Spleen (tissue), 11 donors: Measurements from ENCODE around the gene EP400. TPM values are rescaled to one million over a fixed set of nuclear protein-coding genes. Genes with fewer than 3 reads are reported as not detected.
A peak's percentile ranks its signal among the peaks of the same experiment; 100 is the strongest.
"Not testable (repeated sequence)": the region's sequence is repeated elsewhere in the genome, so short reads cannot be mapped to it uniquely, and the experiment has no call there.

Source experiments
- DNase-seq: peaks from one replicate; pipeline ENCODE4 v3.0.0-alpha.2; 2020
- H3K27ac ChIP-seq, 8 donors: fragments of 200-600 bp; sonication (generic) in 7 of 8; 1 replicate in 4 of 8; 2 replicates in 4 of 8; pipeline versions ENCODE4 v1.5.0 to v1.8.0; 2016 to 2021; ENCODE audit warnings: inconsistent platforms in 4 of 8, mild to moderate bottlenecking in 4 of 8, moderate library complexity in 1 of 8
- H3K27me3 ChIP-seq, 7 donors: fragments of 200-600 bp; sonication (generic) in 6 of 7; replicated peaks in 1 of 7; 1 replicate in 4 of 7; 2 replicates in 3 of 7; pipeline versions ENCODE4 v1.5.0 to v1.8.0; 2016 to 2021; ENCODE audit warnings: inconsistent platforms in 3 of 7, mild to moderate bottlenecking in 1 of 7
- H3K36me3 ChIP-seq, 6 donors: fragments of 200-600 bp; sonication (generic) in 5 of 6; 1 replicate in 4 of 6; 2 replicates in 2 of 6; pipeline versions ENCODE4 v1.5.0 to v1.8.0; 2016 to 2021; ENCODE audit warnings: inconsistent platforms in 2 of 6
- H3K4me1 ChIP-seq, 6 donors: fragments of 200-600 bp; sonication (generic) in 5 of 6; 1 replicate in 3 of 6; 2 replicates in 3 of 6; pipeline versions ENCODE4 v1.5.0 to v1.8.0; 2016 to 2021; ENCODE audit warnings: inconsistent platforms in 3 of 6
- H3K4me3 ChIP-seq, 8 donors: fragments of 200-600 bp; sonication (generic) in 7 of 8; 1 replicate in 4 of 8; 2 replicates in 4 of 8; pipeline versions ENCODE4 v1.5.0 to v1.8.0; 2016 to 2021; ENCODE audit warnings: inconsistent platforms in 4 of 8, mild to moderate bottlenecking in 4 of 8, moderate library complexity in 2 of 8
- H3K9me3 ChIP-seq, 8 donors: fragments of 200-600 bp; sonication (generic) in 7 of 8; 1 replicate in 4 of 8; 2 replicates in 4 of 8; pipeline versions ENCODE4 v1.5.0 to v1.8.0; 2016 to 2021; ENCODE audit warnings: inconsistent platforms in 4 of 8
- POLR2A ChIP-seq, 3 donors: fragments of 450-650 bp; IDR thresholded peaks; one replicate each; pipeline ENCODE4 v1.5.1; 2017; ENCODE audit warnings: antibody characterized with exemption in 3 of 3, mild to moderate bottlenecking in 1 of 3
- POLR2AphosphoS5 ChIP-seq, 3 donors: sonication (generic); formaldehyde crosslinking; IDR thresholded peaks; one replicate each; pipeline ENCODE4 v1.5.1; 2017; ENCODE audit warnings: antibody characterized with exemption in 3 of 3
- WGBS, 5 donors: extraction: QIAGEN DNeasy Blood & Tissue Kit in 3 of 5; methylation state at CpG; one replicate each; pipeline versions ENCODE4 v1.1.5 to v1.1.7; 2013 to 2018; 5-methylcytosine and 5-hydroxymethylcytosine counted together
- intact Hi-C: fragments of 100-400 bp; cut with DNase I; formaldehyde crosslinking; loops from one replicate; pipeline ENCODE4 v1.15.0; 2023; ENCODE audit warnings: low total_unique reads
- polyA plus RNA-seq, 3 donors: library from polyadenylated mRNA; stranded (reverse); fragments of 200-250 nt; gene quantifications; one replicate each; pipeline ENCODE4 v1.2.1, GENCODE V29; 2013
- total RNA-seq, 7 donors: library from RNA; depleted of rRNA in 3 of 7; stranded (reverse); fragments of >200 nt in 3 of 7; fragmentation: NEBNext Ultra II Directional in 4 of 7; extraction: Animal tissue kit (Norgen Biotek cat#: 25700) in 4 of 7; gene quantifications; one replicate each; pipeline versions ENCODE4 v1.1.0 to v1.2.1, GENCODE V29; 2016 to 2021
- TF ChIP-seq, protein P1 (sequence below), 11 experiments: fragments of 200-600 bp in 7 of 11; fragments of 450-650 bp in 4 of 11; sonication (generic) in 4 of 11; IDR thresholded peaks in 8 of 11; conservative IDR thresholded peaks in 3 of 11; 1 replicate in 7 of 11; 2 replicates in 4 of 11; pipeline versions ENCODE4 v1.4.0 to v1.8.0; 2016 to 2021; ENCODE audit warnings: antibody characterized with exemption in 11 of 11, inconsistent platforms in 4 of 11, mild to moderate bottlenecking in 1 of 11
- donor health status: healthy with polysubstance abuse.
- donor health status: DM: no; HTN: no; CAD: no; lungs with moderate emphysema.
- donor health status: DM: no; HTN: no; CAD: no.
- donor health status: Bipolar disorder and iron deficiency.
- donor health status: healthy.
- donor health status: DM: no; HTN: no; CAD: no.
- donor health status: DM: yes; HTN: yes; CAD: no.

Gene EP400
- total and polyA plus RNA-seq, 10 donors = 11.8 to 70.2 (median 45.6) TPM

- H3K36me3 ChIP-seq = peaks cover 0 to 21% (median 17%) of the 10 kb centered on the region in 6 donors
- H3K4me3 ChIP-seq = no peak overlapping the region
- H3K27ac ChIP-seq = peak overlapping the region in 6 of 8 donors; percentile 9 to 93 (median 88)
- no peak for DNase-seq
- intact Hi-C loops = no loop called here
- H3K9me3 ChIP-seq = no peaks in the 10 kb centered on the region
- H3K4me1 ChIP-seq = peaks cover 16 to 54% (median 44%) of the 10 kb centered on the region in 6 donors
- TF ChIP-seq POLR2A (IDR thresholded peaks at IDR 0.05) (no peak), POLR2AphosphoS5 (IDR thresholded peaks at IDR 0.05) (no peak)
- TF ChIP-seq, protein P1, sequence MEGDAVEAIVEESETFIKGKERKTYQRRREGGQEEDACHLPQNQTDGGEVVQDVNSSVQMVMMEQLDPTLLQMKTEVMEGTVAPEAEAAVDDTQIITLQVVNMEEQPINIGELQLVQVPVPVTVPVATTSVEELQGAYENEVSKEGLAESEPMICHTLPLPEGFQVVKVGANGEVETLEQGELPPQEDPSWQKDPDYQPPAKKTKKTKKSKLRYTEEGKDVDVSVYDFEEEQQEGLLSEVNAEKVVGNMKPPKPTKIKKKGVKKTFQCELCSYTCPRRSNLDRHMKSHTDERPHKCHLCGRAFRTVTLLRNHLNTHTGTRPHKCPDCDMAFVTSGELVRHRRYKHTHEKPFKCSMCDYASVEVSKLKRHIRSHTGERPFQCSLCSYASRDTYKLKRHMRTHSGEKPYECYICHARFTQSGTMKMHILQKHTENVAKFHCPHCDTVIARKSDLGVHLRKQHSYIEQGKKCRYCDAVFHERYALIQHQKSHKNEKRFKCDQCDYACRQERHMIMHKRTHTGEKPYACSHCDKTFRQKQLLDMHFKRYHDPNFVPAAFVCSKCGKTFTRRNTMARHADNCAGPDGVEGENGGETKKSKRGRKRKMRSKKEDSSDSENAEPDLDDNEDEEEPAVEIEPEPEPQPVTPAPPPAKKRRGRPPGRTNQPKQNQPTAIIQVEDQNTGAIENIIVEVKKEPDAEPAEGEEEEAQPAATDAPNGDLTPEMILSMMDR (IDR thresholded peaks at IDR 0.05 in 8 of 11, conservative IDR thresholded peaks at IDR 0.05 in 3 of 11) = no peak
- no peaks in the 10 kb centered on the region for H3K27me3 ChIP-seq
- 50 to 83% (median 69%) methylated on average over 1 of the region's 1 CpG for WGBS, 5 donors
Measured at GRCh38 chr12:131948166-131948712, 1.5 kb upstream of the EP400 start.

DNA sequence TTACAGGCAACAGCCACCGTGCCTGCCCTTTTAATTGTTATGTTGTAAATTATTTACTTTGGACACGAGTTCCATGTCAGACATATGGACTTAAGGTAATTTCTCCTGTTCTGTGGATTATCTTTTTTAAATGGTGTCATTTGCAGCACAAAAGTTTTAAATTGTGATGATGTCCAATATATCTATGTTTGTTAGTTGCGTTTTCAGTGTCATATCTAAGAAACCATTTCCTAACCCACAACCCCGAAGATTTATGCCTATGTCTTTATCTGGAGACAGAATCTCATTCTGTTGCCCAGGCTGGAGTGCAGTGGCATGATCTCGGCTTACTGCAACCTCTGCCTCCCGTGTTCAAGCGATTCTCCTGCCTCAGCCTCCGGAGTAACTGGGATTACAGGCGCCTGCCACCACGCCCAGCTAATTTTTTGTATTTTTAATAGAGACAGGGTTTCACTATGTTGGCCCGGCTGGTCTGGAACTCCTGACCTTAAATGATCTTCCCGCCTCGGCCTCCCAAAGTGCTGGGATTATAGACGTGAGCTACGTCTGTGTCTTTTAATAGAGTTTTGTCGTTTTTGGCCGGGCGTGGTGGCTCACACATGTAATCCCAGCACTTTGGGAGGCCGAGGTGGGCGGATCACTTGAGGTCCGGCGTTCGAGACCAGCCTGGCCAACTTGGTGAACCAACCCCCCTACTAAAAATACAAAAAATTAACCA lies 870 bp upstream of the EP400 start:
- Histone ChIP-seq H3K4me3 (peak overlapping the region; percentile 7 to 99 (median 95)), H3K36me3 (peaks cover 0 to 14% (median 12%) of the 10 kb centered on the region in 6 donors), H3K4me1 (peaks cover 16 to 60% (median 46%) of the 10 kb centered on the region in 6 donors), H3K27ac (peak overlapping the region; percentile 11 to 93 (median 84))
- H3K9me3 ChIP-seq, H3K27me3 ChIP-seq, intact Hi-C loops: not testable (repeated sequence)
- peak; percentile 48 for DNase-seq
- WGBS, 5 donors = 43 to 51% (median 45%) methylated on average over 23 of the region's 23 CpGs

DNA sequence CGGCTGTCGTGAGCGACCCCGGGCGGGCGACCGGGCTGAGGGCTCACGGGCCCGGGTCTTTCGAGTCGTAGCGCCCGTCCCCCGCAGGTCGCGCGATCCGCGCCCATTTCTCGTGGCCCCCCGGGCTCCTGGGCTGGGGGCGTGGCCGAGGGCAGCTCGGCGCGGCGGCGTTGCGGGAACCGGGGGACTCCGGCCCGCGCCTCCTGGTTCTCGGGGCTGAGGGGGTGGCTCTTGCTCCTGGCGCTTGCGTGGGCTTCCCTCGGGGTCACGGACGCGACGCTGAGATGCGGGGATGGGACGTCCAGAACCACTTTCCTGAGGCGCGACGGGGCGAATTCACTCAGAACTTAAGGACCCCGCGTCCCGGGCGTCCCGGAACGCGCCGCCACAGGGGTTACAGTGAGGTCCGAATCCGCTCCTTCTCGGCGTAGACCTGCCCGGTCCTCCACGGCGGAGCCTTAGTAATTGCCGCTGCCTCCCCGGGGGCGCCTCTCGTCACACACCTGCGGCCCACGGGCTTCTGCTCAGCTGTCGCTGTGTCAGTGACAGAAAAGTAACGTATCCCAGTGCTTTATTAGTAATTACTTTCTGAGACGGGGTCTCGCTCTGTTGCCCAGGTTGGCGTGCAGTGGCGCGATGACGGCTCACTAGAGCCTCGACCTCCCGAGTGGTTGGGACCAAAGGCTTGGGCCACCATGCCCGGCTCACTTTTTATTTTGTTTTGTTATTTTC lies 606 bp downstream of the EP400 start:
- Histone ChIP-seq H3K27ac (peak overlapping the region; percentile 67 to 93 (median 84)), H3K27me3 (no peaks in the 10 kb centered on the region), H3K4me3 (peak overlapping the region; percentile 85 to 99 (median 95)), H3K4me1 (peaks cover 16 to 73% (median 49%) of the 10 kb centered on the region in 6 donors), H3K36me3 (no peaks in the 10 kb centered on the region), H3K9me3 (no peaks in the 10 kb centered on the region)
- TF ChIP-seq POLR2AphosphoS5 (IDR thresholded peaks at IDR 0.05) = no peak
- no peak for TF ChIP-seq POLR2A (IDR thresholded peaks at IDR 0.05)
- TF ChIP-seq, protein P1 (IDR thresholded peaks at IDR 0.05 in 8 of 11, conservative IDR thresholded peaks at IDR 0.05 in 3 of 11) = no peak
- WGBS, 5 donors = 1 to 2% (median 2%) methylated on average over 11 to 79 of the region's 79 CpGs
- intact Hi-C loops = no loop called here
- DNase-seq = no peak

DNA sequence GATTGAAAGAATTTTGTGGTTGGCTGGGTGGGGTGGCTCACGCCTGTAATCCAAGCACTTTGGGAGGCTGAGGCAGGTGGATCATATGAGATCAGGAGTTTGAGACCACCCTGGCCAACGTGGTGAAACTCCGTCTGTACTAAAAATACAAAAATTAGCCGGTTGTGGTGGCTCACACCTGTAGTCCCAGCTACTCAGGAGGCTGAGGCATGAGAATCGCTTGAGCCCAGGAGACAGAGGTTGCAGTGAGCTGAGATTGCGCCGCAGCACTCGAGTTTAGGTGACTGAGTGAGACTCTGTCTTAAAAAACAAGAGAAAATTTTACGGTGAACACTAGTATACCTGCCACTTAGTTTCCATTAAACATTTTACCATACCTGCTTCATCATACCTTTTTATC lies 4.1 kb downstream of the EP400 start:
- H3K27me3 ChIP-seq, DNase-seq, intact Hi-C loops: not testable (repeated sequence)

GRCh38 chr12:131954460-131954859 lies 4.7 kb downstream of the EP400 start:
- H3K27me3 ChIP-seq, intact Hi-C loops, DNase-seq, H3K27ac ChIP-seq, H3K36me3 ChIP-seq, H3K4me3 ChIP-seq, H3K9me3 ChIP-seq: not testable (repeated sequence)
- H3K4me1 ChIP-seq = peaks cover 21 to 92% (median 60%) of the 10 kb centered on the region in 6 donors
- WGBS, 5 donors = 89 to 98% (median 95%) methylated on average over 13 of the region's 13 CpGs

More for the DNA sequence above, 4.1 kb downstream of the EP400 start:
- H3K4me3 ChIP-seq, H3K27ac ChIP-seq, H3K36me3 ChIP-seq, H3K9me3 ChIP-seq: not testable (repeated sequence)
- WGBS, 5 donors = 90 to 96% (median 94%) methylated on average over 9 of the region's 9 CpGs
- H3K4me1 ChIP-seq = peaks cover 20 to 92% (median 61%) of the 10 kb centered on the region in 6 donors
